ENCODE measurements around the gene RRBP1.

DNA sequence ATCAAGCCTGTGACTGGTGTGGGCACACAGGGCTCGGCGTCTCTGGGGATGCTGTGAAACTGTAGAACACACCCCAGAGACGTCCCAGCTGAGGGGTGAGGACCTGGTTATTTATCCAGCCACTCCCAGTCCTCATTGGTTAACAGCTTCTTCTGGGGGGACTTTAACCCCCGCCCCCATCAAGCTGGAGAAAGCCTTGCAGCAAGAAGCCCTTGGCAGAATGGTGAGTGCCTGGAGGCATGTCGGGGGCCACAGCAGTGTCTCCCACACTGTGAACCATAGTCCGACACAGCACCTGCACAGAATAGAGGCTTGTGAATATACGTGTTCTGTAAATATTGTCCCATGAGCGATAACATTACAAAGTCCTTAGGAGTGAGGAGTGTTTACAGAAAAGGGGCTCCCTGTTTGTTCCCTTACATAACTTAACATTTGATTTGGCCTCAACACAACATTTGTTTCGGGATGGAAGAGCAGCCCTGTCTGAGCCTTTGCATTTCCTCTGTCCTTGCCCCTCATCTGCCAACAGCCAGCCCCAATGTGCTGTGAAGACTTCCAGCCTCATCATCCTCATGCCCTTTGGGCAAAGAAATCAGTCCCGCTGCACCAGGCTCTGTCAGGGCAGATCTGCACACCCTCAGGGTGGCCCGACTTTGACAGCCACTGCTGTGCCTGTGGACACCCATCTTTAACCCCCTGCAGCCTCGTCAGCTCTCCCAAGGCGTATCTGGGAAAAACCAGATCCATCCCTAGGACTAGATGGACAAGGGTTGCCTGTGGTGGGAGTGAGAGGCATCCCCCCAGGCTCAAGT, 2.2 kb upstream of the RRBP1 start:
- TF ChIP-seq, protein P1, sequence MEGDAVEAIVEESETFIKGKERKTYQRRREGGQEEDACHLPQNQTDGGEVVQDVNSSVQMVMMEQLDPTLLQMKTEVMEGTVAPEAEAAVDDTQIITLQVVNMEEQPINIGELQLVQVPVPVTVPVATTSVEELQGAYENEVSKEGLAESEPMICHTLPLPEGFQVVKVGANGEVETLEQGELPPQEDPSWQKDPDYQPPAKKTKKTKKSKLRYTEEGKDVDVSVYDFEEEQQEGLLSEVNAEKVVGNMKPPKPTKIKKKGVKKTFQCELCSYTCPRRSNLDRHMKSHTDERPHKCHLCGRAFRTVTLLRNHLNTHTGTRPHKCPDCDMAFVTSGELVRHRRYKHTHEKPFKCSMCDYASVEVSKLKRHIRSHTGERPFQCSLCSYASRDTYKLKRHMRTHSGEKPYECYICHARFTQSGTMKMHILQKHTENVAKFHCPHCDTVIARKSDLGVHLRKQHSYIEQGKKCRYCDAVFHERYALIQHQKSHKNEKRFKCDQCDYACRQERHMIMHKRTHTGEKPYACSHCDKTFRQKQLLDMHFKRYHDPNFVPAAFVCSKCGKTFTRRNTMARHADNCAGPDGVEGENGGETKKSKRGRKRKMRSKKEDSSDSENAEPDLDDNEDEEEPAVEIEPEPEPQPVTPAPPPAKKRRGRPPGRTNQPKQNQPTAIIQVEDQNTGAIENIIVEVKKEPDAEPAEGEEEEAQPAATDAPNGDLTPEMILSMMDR (IDR thresholded peaks at IDR 0.05; ENCODE audit: low read depth, low read length) = no peak
- no peak for TF ChIP-seq EZH2phosphoT487 (IDR thresholded peaks at IDR 0.05; ENCODE audit: low read depth)

All from OCI-LY3 (cell line).